Thoracic aorta (tissue), 2 donors: Measurements from ENCODE around the gene CLIP4. TPM values are rescaled to one million over a fixed set of nuclear protein-coding genes. Genes with fewer than 3 reads are reported as not detected.

Experiments
- ATAC-seq: fragments of 150-250 bp; one replicate; pipeline ENCODE4 v1.8.0; 2017; ENCODE audit warnings: low read depth; ENCODE audit not compliant: insufficient number of reproducible peaks, low FRiP score
- DNase-seq: peaks from one replicate; pipeline ENCODE4 v3.0.0-alpha.2; 2020; ENCODE audit warnings: low spot score
- H3K27ac ChIP-seq, 2 donors: fragments of 200-600 bp; sonication (generic); 1 replicate in 1 of 2; 2 replicates in 1 of 2; pipeline ENCODE4 v1.5.1; 2016; ENCODE audit warnings: mild to moderate bottlenecking in 2 of 2, moderate library complexity in 2 of 2
- H3K27me3 ChIP-seq: fragments of 200-600 bp; sonication (generic); replicated peaks from 2 replicates; pipeline ENCODE4 v1.6.0; 2016; ENCODE audit warnings: mild to moderate bottlenecking; ENCODE audit not compliant: insufficient read depth
- H3K36me3 ChIP-seq: fragments of 200-600 bp; sonication (generic); one replicate; pipeline ENCODE4 v1.5.1; 2016
- H3K4me1 ChIP-seq, 2 donors: fragments of 200-600 bp; sonication (generic); 1 replicate in 1 of 2; 2 replicates in 1 of 2; pipeline versions ENCODE4 v1.5.1 to v1.6.0; 2016; ENCODE audit warnings: low read depth in 2 of 2, mild to moderate bottlenecking in 1 of 2; ENCODE audit not compliant: control insufficient read depth in 1 of 2
- H3K4me3 ChIP-seq: fragments of 200-600 bp; sonication (generic); 2 replicates; pipeline ENCODE4 v1.5.1; 2016; ENCODE audit warnings: mild to moderate bottlenecking
- H3K9me3 ChIP-seq: fragments of 200-600 bp; sonication (generic); 2 replicates; pipeline ENCODE4 v1.5.1; 2016
- total RNA-seq, 2 donors: library from RNA; depleted of rRNA; stranded (reverse); fragments of >200 nt; gene quantifications; one replicate each; pipeline versions ENCODE4 v1.1.0 to v1.2.3, GENCODE V29; 2016
- TF ChIP-seq, protein P1 (sequence below): fragments of 200-600 bp; sonication (generic); IDR thresholded peaks from one replicate; pipeline ENCODE4 v1.5.1; 2019; ENCODE audit warnings: antibody characterized with exemption

CLIP4 gene
- total RNA-seq, 2 donors from 2014 or later, result 31.3 to 54.0 TPM

GRCh38 chr2:29162204-29162928 lies 47.2 kb downstream of the CLIP4 start:
- DNase-seq (no peak), ATAC-seq (no peak)
- Histone ChIP-seq H3K27ac (no peak overlapping the region), H3K27me3 (no peaks in the 10 kb centered on the region), H3K4me3 (no peak overlapping the region), H3K4me1 (peaks cover 3 to 6% of the 10 kb centered on the region in 2 donors), H3K36me3 (peaks cover 9% of the 10 kb centered on the region), H3K9me3 (no peaks in the 10 kb centered on the region)
- TF ChIP-seq, protein P1, sequence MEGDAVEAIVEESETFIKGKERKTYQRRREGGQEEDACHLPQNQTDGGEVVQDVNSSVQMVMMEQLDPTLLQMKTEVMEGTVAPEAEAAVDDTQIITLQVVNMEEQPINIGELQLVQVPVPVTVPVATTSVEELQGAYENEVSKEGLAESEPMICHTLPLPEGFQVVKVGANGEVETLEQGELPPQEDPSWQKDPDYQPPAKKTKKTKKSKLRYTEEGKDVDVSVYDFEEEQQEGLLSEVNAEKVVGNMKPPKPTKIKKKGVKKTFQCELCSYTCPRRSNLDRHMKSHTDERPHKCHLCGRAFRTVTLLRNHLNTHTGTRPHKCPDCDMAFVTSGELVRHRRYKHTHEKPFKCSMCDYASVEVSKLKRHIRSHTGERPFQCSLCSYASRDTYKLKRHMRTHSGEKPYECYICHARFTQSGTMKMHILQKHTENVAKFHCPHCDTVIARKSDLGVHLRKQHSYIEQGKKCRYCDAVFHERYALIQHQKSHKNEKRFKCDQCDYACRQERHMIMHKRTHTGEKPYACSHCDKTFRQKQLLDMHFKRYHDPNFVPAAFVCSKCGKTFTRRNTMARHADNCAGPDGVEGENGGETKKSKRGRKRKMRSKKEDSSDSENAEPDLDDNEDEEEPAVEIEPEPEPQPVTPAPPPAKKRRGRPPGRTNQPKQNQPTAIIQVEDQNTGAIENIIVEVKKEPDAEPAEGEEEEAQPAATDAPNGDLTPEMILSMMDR, result no peak

- Histone ChIP-seq H3K36me3 (peaks cover 16% of the 10 kb centered on the region), H3K27ac (no peak overlapping the region)
- no peak for ATAC-seq
Measured at GRCh38 chr2:29164091-29164846, 49.1 kb downstream of the CLIP4 start.

GRCh38 chr2:29165362-29166241 lies 50.4 kb downstream of the CLIP4 start:
- Histone ChIP-seq H3K9me3 (no peaks in the 10 kb centered on the region), H3K27ac (no peak overlapping the region), H3K4me1 (no peaks in the 10 kb centered on the region), H3K36me3 (peaks cover 13% of the 10 kb centered on the region), H3K4me3 (no peak overlapping the region), H3K27me3 (no peaks in the 10 kb centered on the region)
- TF ChIP-seq, protein P1, result no peak
- DNase-seq (no peak), ATAC-seq (no peak)

More at GRCh38 chr2:29164091-29164846, 49.1 kb downstream of the CLIP4 start:
- H3K4me1 ChIP-seq, result peaks cover 0 to under 1% of the 10 kb centered on the region in 2 donors
- H3K27me3 ChIP-seq, result no peaks in the 10 kb centered on the region
- TF ChIP-seq, protein P1, result no peak
- DNase-seq, result no peak
- no peaks in the 10 kb centered on the region for H3K9me3 ChIP-seq
- no peak overlapping the region for H3K4me3 ChIP-seq

DNA sequence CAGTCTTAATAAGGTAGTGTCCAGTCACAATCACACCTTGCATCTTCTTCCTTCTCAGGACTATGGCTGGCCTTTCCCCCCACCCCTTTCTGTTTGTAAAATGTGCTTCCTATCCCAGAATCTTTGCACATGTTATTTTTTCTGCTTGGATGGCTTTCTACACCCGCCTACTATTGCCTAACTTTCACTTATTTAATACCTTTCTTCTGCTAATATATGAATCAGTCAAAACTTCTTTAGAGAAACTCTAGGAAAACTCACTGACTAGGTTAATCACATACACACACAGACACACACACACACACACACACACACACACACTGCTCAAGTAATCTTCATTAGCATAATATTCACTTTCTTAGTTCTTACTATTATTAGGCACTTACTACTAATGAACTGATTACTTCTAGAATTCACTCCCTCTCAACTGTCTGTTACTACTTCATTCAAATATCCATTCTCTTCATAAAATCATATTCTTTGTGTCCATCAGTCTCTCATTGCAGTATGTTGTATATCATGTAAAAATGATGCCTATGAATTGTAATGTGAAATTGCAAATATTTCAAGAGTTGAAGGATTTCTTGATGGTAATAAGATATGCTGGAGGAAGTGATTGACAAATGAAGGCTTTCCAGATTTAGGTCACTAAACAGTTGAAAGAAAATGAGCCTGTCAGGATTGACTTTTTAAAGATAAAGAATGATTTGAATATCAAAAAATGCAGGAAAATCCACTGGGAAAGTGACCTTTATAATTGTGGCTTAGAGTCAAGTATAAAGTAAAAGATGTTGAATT lies 51.2 kb downstream of the CLIP4 start:
- Histone ChIP-seq H3K27me3 (no peaks in the 10 kb centered on the region), H3K4me1 (no peaks in the 10 kb centered on the region), H3K9me3 (no peaks in the 10 kb centered on the region), H3K27ac (no peak overlapping the region), H3K36me3 (peaks cover 13% of the 10 kb centered on the region), H3K4me3 (no peak overlapping the region)
- DNase-seq, result no peak
- TF ChIP-seq, protein P1, result no peak
- no peak for ATAC-seq
